Panc1 (cell line): ENCODE measurements around the gene ARHGAP4. TPM values are rescaled to one million over a fixed set of nuclear protein-coding genes. Genes with fewer than 3 reads are reported as not detected.

Source experiments
- ATAC-seq: fragments of 200-7000 bp; cut with Tn5 transposase; 2 replicates; pipeline ENCODE4 v1.9.1; 2020; ENCODE audit warnings: mild to moderate bottlenecking, moderate library complexity
- BruUV-seq: library from RNA; stranded (reverse); fragments of 400-500 nt; replicated peaks from 2 replicates; lab custom pipeline; 2021; lab: Mats Ljungman, UMichigan
- CTCF ChIA-PET: fragments of 300-600 bp; sonication (Branson Sonifier 250); formaldehyde crosslinking; loops from one replicate; lab custom pipeline; 2022; ENCODE audit warnings: antibody characterized with exemption; lab: Charles Lee
- POLR2A ChIA-PET: fragments of 300-600 bp; sonication (Branson Sonifier 250); formaldehyde crosslinking; loops from one replicate; lab custom pipeline; 2022; ENCODE audit warnings: antibody characterized with exemption; lab: Charles Lee
- DNase-seq: peaks from one replicate; pipeline ENCODE4 v3.0.0-alpha.2; 2010; ENCODE audit warnings: low read depth, low spot score
- H3K27ac ChIP-seq: 2 replicates; pipeline ENCODE4 v1.5.1; 2011; ENCODE audit warnings: mild to moderate bottlenecking, low read length, inconsistent platforms
- H3K27me3 ChIP-seq: fragments of 200-500 bp; sonication (Bioruptor generic); 2 replicates; pipeline ENCODE4 v1.6.0; 2014; ENCODE audit warnings: low read length, inconsistent platforms; ENCODE audit not compliant: control insufficient read depth, insufficient read depth
- H3K36me3 ChIP-seq: fragments of 200-500 bp; sonication (Bioruptor generic); 2 replicates; pipeline ENCODE4 v1.5.1; 2014; ENCODE audit warnings: inconsistent platforms, mild to moderate bottlenecking, low read length, moderate library complexity; ENCODE audit not compliant: control insufficient read depth, insufficient read depth
- H3K4me1 ChIP-seq: 2 replicates; pipeline ENCODE4 v1.5.1; 2011; ENCODE audit warnings: inconsistent platforms, mild to moderate bottlenecking, low read length, moderate library complexity; ENCODE audit not compliant: control insufficient read depth, insufficient read depth
- H3K4me3 ChIP-seq, 2 experiments: 2 replicates each; pipeline ENCODE4 v1.5.1; 2011 to 2012; ENCODE audit warnings: low read depth in 2 of 2, low read length in 2 of 2, mild to moderate bottlenecking in 2 of 2, inconsistent platforms in 1 of 2, moderate library complexity in 1 of 2
- H3K9me3 ChIP-seq: fragments of 200-500 bp; sonication (Bioruptor generic); 2 replicates; pipeline ENCODE4 v1.5.1; 2014; ENCODE audit warnings: low read depth, mild to moderate bottlenecking, inconsistent platforms, low read length, moderate library complexity; ENCODE audit not compliant: control insufficient read depth, insufficient read depth
- POLR2AphosphoS5 ChIP-seq: IDR thresholded peaks from 2 replicates; pipeline ENCODE4 v1.6.1; 2012; ENCODE audit warnings: mild to moderate bottlenecking, low read depth, low read length, moderate library complexity
- SIN3A ChIP-seq: IDR thresholded peaks from 2 replicates; pipeline ENCODE4 v1.6.1; 2012; ENCODE audit warnings: low read depth, mild to moderate bottlenecking, low read length, moderate library complexity, borderline replicate concordance; ENCODE audit not compliant: insufficient read depth
- TCF7L2 ChIP-seq: IDR thresholded peaks from 2 replicates; pipeline ENCODE4 v1.6.1; 2011; ENCODE audit warnings: mild to moderate bottlenecking, low read depth, low read length, inconsistent platforms
- in situ Hi-C: cut with HindIII; loops from 2 replicates; pipeline ENCODE4 v1.10.0; 2016; ENCODE audit warnings: low sequenced_read_pairs, low pct_unique_long_range_greater_than_20kb
- intact Hi-C: fragments of 100-400 bp; cut with micrococcal nuclease; formaldehyde crosslinking; loops from one replicate; pipeline ENCODE4 v1.10.0; 2022; ENCODE audit not compliant: unreplicated experiment
- total RNA-seq: library from RNA; stranded (reverse); gene quantifications from one replicate; pipeline ENCODE4 v1.2.1, GENCODE V29; 2021; ENCODE audit not compliant: unreplicated experiment
- TF ChIP-seq, protein P1 (sequence below): fragments of 450-650 bp; IDR thresholded peaks from 2 replicates; pipeline ENCODE4 v1.5.1; 2017; ENCODE audit warnings: mild to moderate bottlenecking
- TF ChIP-seq, protein P2 (sequence below), 2 experiments: IDR thresholded peaks; 2 replicates each; pipeline ENCODE4 v1.6.1; 2011 to 2012; ENCODE audit warnings: low read depth in 2 of 2, control low read depth in 1 of 2, low read length in 1 of 2, mild to moderate bottlenecking in 1 of 2, moderate library complexity in 1 of 2; ENCODE audit not compliant: insufficient read depth in 1 of 2

The ARHGAP4 gene
- total RNA-seq, 1 experiment from 2014 or later, result 225 TPM

DNA sequence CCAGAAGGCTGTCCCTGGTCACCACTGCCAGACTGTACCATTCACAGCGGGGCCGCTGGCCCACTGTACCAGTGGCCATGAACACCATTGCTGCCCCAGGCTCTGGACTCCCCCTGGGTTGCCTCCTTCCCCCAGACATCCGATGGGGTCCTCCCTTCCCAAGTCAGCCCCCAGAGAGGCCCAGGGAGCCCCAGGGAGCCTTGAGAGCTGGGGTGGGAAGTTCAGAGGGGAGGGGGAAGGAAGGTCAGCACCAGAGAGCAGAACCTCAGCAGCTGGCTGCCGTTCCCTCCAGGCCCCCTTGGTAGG lies 441 bp upstream of the ARHGAP4 start:
- POLR2A ChIA-PET, result interaction anchor here (0.7 kb wide), 1 partner anchor 15 kb away, joined by 9 read pairs; no protein-coding TSS in a partner anchor
- in situ Hi-C loops, result no loop called here
- H3K27me3 ChIP-seq, result no peaks in the 10 kb centered on the region
- peaks cover 52% of the 10 kb centered on the region for H3K4me1 ChIP-seq
- peaks cover 4% of the 10 kb centered on the region for H3K36me3 ChIP-seq
- CTCF ChIA-PET, result interaction anchor here (1.3 to 5.4 kb wide), 2 partner anchors 20 to 25 kb away, joined by 5 to 45 read pairs; no protein-coding TSS in a partner anchor
- DNase-seq (no peak), ATAC-seq (peak; percentile 28)
- peak overlapping the region; percentile 99 for H3K27ac ChIP-seq
- H3K4me3 ChIP-seq, result peak overlapping the region; percentile 79 to 95
- intact Hi-C loops, result loop anchor here (10.0 kb wide), 1 partner anchor 162 kb away; the partner anchor contains the start of gene PLXNB3
- no TSS peak for BruUV-seq
- no peaks in the 10 kb centered on the region for H3K9me3 ChIP-seq
- TF ChIP-seq SIN3A, result no peak
- TF ChIP-seq TCF7L2, result no peak
- TF ChIP-seq POLR2AphosphoS5, result no peak
- TF ChIP-seq, protein P1, sequence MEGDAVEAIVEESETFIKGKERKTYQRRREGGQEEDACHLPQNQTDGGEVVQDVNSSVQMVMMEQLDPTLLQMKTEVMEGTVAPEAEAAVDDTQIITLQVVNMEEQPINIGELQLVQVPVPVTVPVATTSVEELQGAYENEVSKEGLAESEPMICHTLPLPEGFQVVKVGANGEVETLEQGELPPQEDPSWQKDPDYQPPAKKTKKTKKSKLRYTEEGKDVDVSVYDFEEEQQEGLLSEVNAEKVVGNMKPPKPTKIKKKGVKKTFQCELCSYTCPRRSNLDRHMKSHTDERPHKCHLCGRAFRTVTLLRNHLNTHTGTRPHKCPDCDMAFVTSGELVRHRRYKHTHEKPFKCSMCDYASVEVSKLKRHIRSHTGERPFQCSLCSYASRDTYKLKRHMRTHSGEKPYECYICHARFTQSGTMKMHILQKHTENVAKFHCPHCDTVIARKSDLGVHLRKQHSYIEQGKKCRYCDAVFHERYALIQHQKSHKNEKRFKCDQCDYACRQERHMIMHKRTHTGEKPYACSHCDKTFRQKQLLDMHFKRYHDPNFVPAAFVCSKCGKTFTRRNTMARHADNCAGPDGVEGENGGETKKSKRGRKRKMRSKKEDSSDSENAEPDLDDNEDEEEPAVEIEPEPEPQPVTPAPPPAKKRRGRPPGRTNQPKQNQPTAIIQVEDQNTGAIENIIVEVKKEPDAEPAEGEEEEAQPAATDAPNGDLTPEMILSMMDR, result no peak
- TF ChIP-seq, protein P2, sequence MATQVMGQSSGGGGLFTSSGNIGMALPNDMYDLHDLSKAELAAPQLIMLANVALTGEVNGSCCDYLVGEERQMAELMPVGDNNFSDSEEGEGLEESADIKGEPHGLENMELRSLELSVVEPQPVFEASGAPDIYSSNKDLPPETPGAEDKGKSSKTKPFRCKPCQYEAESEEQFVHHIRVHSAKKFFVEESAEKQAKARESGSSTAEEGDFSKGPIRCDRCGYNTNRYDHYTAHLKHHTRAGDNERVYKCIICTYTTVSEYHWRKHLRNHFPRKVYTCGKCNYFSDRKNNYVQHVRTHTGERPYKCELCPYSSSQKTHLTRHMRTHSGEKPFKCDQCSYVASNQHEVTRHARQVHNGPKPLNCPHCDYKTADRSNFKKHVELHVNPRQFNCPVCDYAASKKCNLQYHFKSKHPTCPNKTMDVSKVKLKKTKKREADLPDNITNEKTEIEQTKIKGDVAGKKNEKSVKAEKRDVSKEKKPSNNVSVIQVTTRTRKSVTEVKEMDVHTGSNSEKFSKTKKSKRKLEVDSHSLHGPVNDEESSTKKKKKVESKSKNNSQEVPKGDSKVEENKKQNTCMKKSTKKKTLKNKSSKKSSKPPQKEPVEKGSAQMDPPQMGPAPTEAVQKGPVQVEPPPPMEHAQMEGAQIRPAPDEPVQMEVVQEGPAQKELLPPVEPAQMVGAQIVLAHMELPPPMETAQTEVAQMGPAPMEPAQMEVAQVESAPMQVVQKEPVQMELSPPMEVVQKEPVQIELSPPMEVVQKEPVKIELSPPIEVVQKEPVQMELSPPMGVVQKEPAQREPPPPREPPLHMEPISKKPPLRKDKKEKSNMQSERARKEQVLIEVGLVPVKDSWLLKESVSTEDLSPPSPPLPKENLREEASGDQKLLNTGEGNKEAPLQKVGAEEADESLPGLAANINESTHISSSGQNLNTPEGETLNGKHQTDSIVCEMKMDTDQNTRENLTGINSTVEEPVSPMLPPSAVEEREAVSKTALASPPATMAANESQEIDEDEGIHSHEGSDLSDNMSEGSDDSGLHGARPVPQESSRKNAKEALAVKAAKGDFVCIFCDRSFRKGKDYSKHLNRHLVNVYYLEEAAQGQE (IDR thresholded peaks at IDR 0.05; ENCODE audit: insufficient read depth in 1 of 2, low read depth in 2 of 2, low read length in 1 of 2), result no peak

DNA sequence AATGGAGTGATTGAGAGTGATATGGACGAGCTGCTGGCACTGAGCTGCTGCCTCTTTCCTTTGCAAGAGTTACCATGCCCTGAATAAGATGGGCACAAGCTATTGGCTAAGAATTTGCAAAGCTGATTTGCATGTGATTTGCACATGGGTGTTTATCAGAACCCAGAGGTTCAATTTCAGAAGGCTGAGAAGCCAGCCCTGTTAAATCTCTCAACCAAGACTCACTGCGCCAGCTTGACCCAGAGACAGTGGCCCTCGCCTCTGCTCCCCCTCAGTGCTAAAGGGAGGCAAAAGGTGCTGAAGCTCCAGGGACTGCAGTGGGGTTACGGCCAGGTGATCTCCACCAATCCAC lies 701 bp downstream of the ARHGAP4 start:
- POLR2A ChIA-PET, result no interaction called here
- in situ Hi-C loops, result no loop called here
- H3K4me1 ChIP-seq, result peaks cover 50% of the 10 kb centered on the region

More for the DNA sequence above, 701 bp downstream of the ARHGAP4 start:
- no peaks in the 10 kb centered on the region for H3K27me3 ChIP-seq
- no peaks in the 10 kb centered on the region for H3K9me3 ChIP-seq
- H3K36me3 ChIP-seq, result peaks cover 4% of the 10 kb centered on the region; the same call in 1 of the 2 replicates
- DNase-seq (no peak), ATAC-seq (no peak)
- peak overlapping the region; percentile 99 for H3K27ac ChIP-seq
- intact Hi-C loops, result loop anchor here (2.0 to 10.0 kb wide), 2 partner anchors 21 to 161 kb away; partner anchors contain the start of gene PLXNB3
- BruUV-seq, result no TSS peak
- no peak for TF ChIP-seq TCF7L2
- TF ChIP-seq, protein P1, result no peak
- no peak for TF ChIP-seq SIN3A
- no peak for TF ChIP-seq POLR2AphosphoS5
- TF ChIP-seq, protein P2 (IDR thresholded peaks at IDR 0.05; ENCODE audit: insufficient read depth in 1 of 2, low read depth in 2 of 2, low read length in 1 of 2), result no peak
- CTCF ChIA-PET, result interaction anchor here (0.6 to 5.4 kb wide), 3 partner anchors 14 to 27 kb away, joined by 5 to 45 read pairs (median 9); no protein-coding TSS in a partner anchor
- H3K4me3 ChIP-seq, result peak overlapping the region; percentile 79 to 95
